ENCODE data around the gene CERS6. TPM values are rescaled to one million over a fixed set of nuclear protein-coding genes. Genes with fewer than 3 reads are reported as not detected.

Gene CERS6
- total and polyA plus RNA-seq, 2 of the 8 experiments (the other 6 are each of a cell fraction or from before 2014, with no cell fraction given), result 6.8 to 28.2 TPM

DNA sequence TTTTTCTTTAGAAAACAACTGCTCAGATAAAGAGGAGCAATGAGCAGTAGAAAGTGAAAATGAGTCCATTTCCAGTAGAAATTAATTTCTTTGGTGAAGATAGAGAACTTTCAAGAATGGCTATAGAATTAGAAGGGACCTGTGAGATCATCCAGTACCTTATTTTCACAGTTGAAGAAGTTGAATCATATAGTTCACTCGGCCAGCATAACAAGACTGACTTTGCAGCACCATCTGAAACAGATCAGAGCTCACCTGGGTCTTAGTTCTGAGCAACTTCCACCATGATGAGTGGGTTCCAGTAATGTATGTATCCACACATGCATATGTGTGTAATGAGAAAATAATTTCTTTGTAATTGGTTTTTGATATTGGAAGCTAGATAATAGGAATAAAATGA lies 58.6 kb downstream of the CERS6 start:
- H3K4ac ChIP-seq (replicated peaks; ENCODE audit: insufficient read length, low read depth, low read length), result no peak overlapping the region
- no peak overlapping the region for H4K8ac ChIP-seq (ENCODE audit: extremely low read depth, insufficient read depth, low read length)
- no peak overlapping the region for H4K91ac ChIP-seq (replicated peaks; ENCODE audit: insufficient read length, low read length)
- peaks cover 0 to 15% (median 7%) of the 10 kb centered on the region in 4 experiments; a peak in 5 of 7 replicates for H3K4me1 ChIP-seq (replicated peaks in 1 of 4; ENCODE audit: control insufficient read depth in 3 of 4, insufficient read depth in 4 of 4, low read length in 3 of 4)
- no peak overlapping the region for H3K56ac ChIP-seq (replicated peaks; ENCODE audit: insufficient read length, low read depth, low read length)
- FAIRE-seq (no peak), DNase-seq (ENCODE audit: low read depth in 1 of 2, low spot score in 2 of 2) (no peak)
- H3K23me2 ChIP-seq (ENCODE audit: low read depth, low read length), result peaks cover 2% of the 10 kb centered on the region; the same call in 1 of the 2 replicates
- no peak overlapping the region for H2AFZ ChIP-seq (ENCODE audit: low read length)
- H3K23ac ChIP-seq (ENCODE audit: insufficient read length), result no peak overlapping the region
- no peak overlapping the region for H3K4me3 ChIP-seq (ENCODE audit: extremely low read depth in 1 of 4, insufficient read depth in 2 of 4, low read depth in 3 of 4, low read length in 4 of 4)
- no peak overlapping the region for H2BK15ac ChIP-seq (ENCODE audit: low read length)
- H2AK5ac ChIP-seq (ENCODE audit: low read depth, low read length), result no peak overlapping the region
- WGBS, 2 experiments (ENCODE audit: extremely low coverage in 1 of 2, insufficient coverage in 1 of 2, insufficient read length in 1 of 2, insufficient replicate concordance in 2 of 2, low coverage in 1 of 2, low lambda C conversion rate in 2 of 2, missing lambda C conversion rate in 1 of 2), result 91% methylated on average over 1 of the region's 1 CpG; no CpG with 5 or more reads in 1 of the 2 experiments
- H4K20me1 ChIP-seq (replicated peaks in 1 of 2; ENCODE audit: control insufficient read depth in 1 of 2, insufficient read depth in 2 of 2, low read length in 2 of 2), result peaks cover 0 to 7% of the 10 kb centered on the region in 2 experiments
- ChIA-PET CTCF (ENCODE audit: partially characterized antibody) (interaction anchor here (1.9 kb wide), 1 partner anchor 244 kb away, joined by 5 read pairs; no protein-coding TSS in a partner anchor), POLR2A (ENCODE audit: partially characterized antibody) (no interaction called here)
- H2BK5ac ChIP-seq (ENCODE audit: low read depth, low read length), result no peak overlapping the region
- H2BK20ac ChIP-seq (ENCODE audit: low read length), result no peak overlapping the region
- H3K18ac ChIP-seq (ENCODE audit: extremely low read depth, low read length), result no peak overlapping the region
- peaks cover 0 to 71% of the 10 kb centered on the region in 2 experiments; a peak in 2 of 4 replicates for H3K79me2 ChIP-seq (ENCODE audit: control insufficient read depth in 1 of 2, insufficient read depth in 2 of 2, low read length in 2 of 2)
- no peak overlapping the region for H2BK120ac ChIP-seq (replicated peaks; ENCODE audit: low read depth, low read length)
- no peak overlapping the region for H3K27ac ChIP-seq (ENCODE audit: low read depth, low read length)
- H3K9ac ChIP-seq (replicated peaks in 1 of 4; ENCODE audit: extremely low read depth in 1 of 4, low read depth in 3 of 4, low read length in 3 of 4), result no peak overlapping the region
- H2BK12ac ChIP-seq (ENCODE audit: low read depth, low read length), result no peak overlapping the region
- no peak overlapping the region for H3K4me2 ChIP-seq (ENCODE audit: insufficient read depth in 1 of 2, low read depth in 2 of 2, low read length in 2 of 2)
- peaks cover 4% of the 10 kb centered on the region; the same call in 1 of the 2 replicates for H3K79me1 ChIP-seq (ENCODE audit: low read depth, low read length)
- no peaks in the 10 kb centered on the region for H3K27me3 ChIP-seq (replicated peaks in 1 of 4; ENCODE audit: control insufficient read depth in 3 of 4, extremely low read depth in 1 of 4, insufficient read depth in 3 of 4, low read length in 3 of 4)
- no peak overlapping the region for H4K5ac ChIP-seq (ENCODE audit: insufficient read length, low read depth, low read length)
- H3K14ac ChIP-seq (ENCODE audit: insufficient read length), result no peak overlapping the region
- no peaks in the 10 kb centered on the region for H3K36me3 ChIP-seq (ENCODE audit: control insufficient read depth in 2 of 4, insufficient read depth in 4 of 4, low read length in 3 of 4)
- no peaks in the 10 kb centered on the region for H3K9me3 ChIP-seq (ENCODE audit: insufficient read depth in 2 of 2, low read depth in 1 of 2, low read length in 1 of 2)
- TF ChIP-seq CEBPB (IDR thresholded peaks at IDR 0.05; ENCODE audit: low read depth, low read length), result no peak
- no peak for TF ChIP-seq POU5F1 (IDR thresholded peaks at IDR 0.05; ENCODE audit: low read depth, low read length)
- no peak for TF ChIP-seq CTBP2 (IDR thresholded peaks at IDR 0.05; ENCODE audit: borderline replicate concordance, insufficient read depth, insufficient read length, low read length)
- TF ChIP-seq CHD2 (IDR thresholded peaks at IDR 0.05; ENCODE audit: low read length), result no peak
- TF ChIP-seq SIN3A (conservative IDR thresholded peaks at IDR 0.05 in 1 of 2, IDR thresholded peaks at IDR 0.05 in 1 of 2; ENCODE audit: low read depth in 1 of 2, low read length in 2 of 2), result no peak
- TF ChIP-seq JUND (IDR thresholded peaks at IDR 0.05; ENCODE audit: low read length), result no peak
- no peak for TF ChIP-seq BCL11A (IDR thresholded peaks at IDR 0.05; ENCODE audit: low read depth in 2 of 2, low read length in 2 of 2)
- TF ChIP-seq FOSL1 (IDR thresholded peaks at IDR 0.05; ENCODE audit: insufficient read depth, low read depth, low read length), result no peak
- TF ChIP-seq, protein P1, sequence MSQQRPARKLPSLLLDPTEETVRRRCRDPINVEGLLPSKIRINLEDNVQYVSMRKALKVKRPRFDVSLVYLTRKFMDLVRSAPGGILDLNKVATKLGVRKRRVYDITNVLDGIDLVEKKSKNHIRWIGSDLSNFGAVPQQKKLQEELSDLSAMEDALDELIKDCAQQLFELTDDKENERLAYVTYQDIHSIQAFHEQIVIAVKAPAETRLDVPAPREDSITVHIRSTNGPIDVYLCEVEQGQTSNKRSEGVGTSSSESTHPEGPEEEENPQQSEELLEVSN (IDR thresholded peaks at IDR 0.05), result no peak
- no peak for TF ChIP-seq RNF2 (IDR thresholded peaks at IDR 0.05; ENCODE audit: borderline replicate concordance, low read depth, low read length, missing control alignments, poor library complexity, severe bottlenecking)
- no peak for TF ChIP-seq SAP30 (IDR thresholded peaks at IDR 0.05; ENCODE audit: insufficient read depth, insufficient replicate concordance, low read length)
